Stimulated activated CD4-positive, alpha-beta T cell treated with anti-CD3 and anti-CD28 coated beads, Interleukin-12 subunit alpha, Interleukin-12 subunit beta, amount 100 ng/mL, for 24 hours (primary cell): Measurements from ENCODE around the gene GRIK2.

Source experiments
- DNase-seq, 2 experiments: peaks; one replicate each; pipeline ENCODE4 v3.0.0-alpha.2; 2020; ENCODE audit warnings: low read depth in 2 of 2

GRIK2 gene

GRCh38 chr6:101454106-101454676 lies 60.7 kb downstream of the GRIK2 start:
- no peak for DNase-seq

- DNase-seq: no peak
Observed at GRCh38 chr6:101458336-101458735, 64.8 kb downstream of the GRIK2 start.

GRCh38 chr6:101458826-101459225 lies 65.3 kb downstream of the GRIK2 start:
- DNase-seq: no peak

- DNase-seq: no peak
Observed at GRCh38 chr6:101462576-101462975, 69.1 kb downstream of the GRIK2 start.

GRCh38 chr6:101465863-101466262 lies 72.4 kb downstream of the GRIK2 start:
- DNase-seq: no peak

GRCh38 chr6:101477436-101477835 lies 83.9 kb downstream of the GRIK2 start:
- DNase-seq: no peak

- DNase-seq: no peak
Observed at GRCh38 chr6:101478891-101479290, 85.4 kb downstream of the GRIK2 start.

- DNase-seq: no peak
Observed at GRCh38 chr6:101482606-101483005, 89.1 kb downstream of the GRIK2 start.

- DNase-seq: no peak
Observed at GRCh38 chr6:101484781-101485180, 91.3 kb downstream of the GRIK2 start.

GRCh38 chr6:101486124-101486523 lies 92.6 kb downstream of the GRIK2 start:
- no peak for DNase-seq

- DNase-seq: no peak
Observed at GRCh38 chr6:101486726-101487125, 93.2 kb downstream of the GRIK2 start.

- DNase-seq: no peak
Observed at GRCh38 chr6:101489456-101489855, 95.9 kb downstream of the GRIK2 start.

- DNase-seq: no peak
Observed at GRCh38 chr6:101490857-101491256, 97.3 kb downstream of the GRIK2 start.

GRCh38 chr6:101502818-101503217 lies 109.3 kb downstream of the GRIK2 start:
- no peak for DNase-seq

- no peak for DNase-seq
Observed at GRCh38 chr6:101509536-101509935, 116.0 kb downstream of the GRIK2 start.

GRCh38 chr6:101513181-101513580 lies 119.7 kb downstream of the GRIK2 start:
- no peak for DNase-seq

GRCh38 chr6:101516578-101516977 lies 123.1 kb downstream of the GRIK2 start:
- no peak for DNase-seq

- no peak for DNase-seq
Observed at GRCh38 chr6:101517632-101518031, 124.1 kb downstream of the GRIK2 start.

GRCh38 chr6:101522254-101522653 lies 128.7 kb downstream of the GRIK2 start:
- no peak for DNase-seq

- no peak for DNase-seq
Observed at GRCh38 chr6:101527467-101527866, 134.0 kb downstream of the GRIK2 start.

- DNase-seq: no peak
Observed at GRCh38 chr6:101528801-101529200, 135.3 kb downstream of the GRIK2 start.

- no peak for DNase-seq
Observed at GRCh38 chr6:101531538-101531937, 138.0 kb downstream of the GRIK2 start.

- no peak for DNase-seq
Observed at GRCh38 chr6:101534386-101534785, 140.9 kb downstream of the GRIK2 start.

- DNase-seq: no peak
Observed at GRCh38 chr6:101534821-101535220, 141.3 kb downstream of the GRIK2 start.
